Esophagus squamous epithelium (tissue), 4 donors: ENCODE measurements around the gene NDUFA11.

Experiments used
- CTCF ChIP-seq, 6 experiments: fragments of 450-650 bp in 4 of 6; fragments of 200-600 bp in 2 of 6; sonication (generic) in 2 of 6; IDR thresholded peaks; one replicate each; pipeline ENCODE4 v1.5.1; 2016 to 2019; ENCODE audit warnings: antibody characterized with exemption in 6 of 6, mild to moderate bottlenecking in 4 of 6, moderate library complexity in 4 of 6
- POLR2A ChIP-seq, 4 donors: fragments of 450-650 bp; IDR thresholded peaks; one replicate each; pipeline ENCODE4 v1.6.1; 2017; ENCODE audit warnings: antibody characterized with exemption in 4 of 4, mild to moderate bottlenecking in 4 of 4, moderate library complexity in 3 of 4

- no peak for TF ChIP-seq POLR2A (IDR thresholded peaks at IDR 0.05)
- TF ChIP-seq CTCF (IDR thresholded peaks at IDR 0.05), result no peak
Measured at GRCh38 chr19:5911366-5911765, 7.8 kb upstream of the NDUFA11 start.
